Fibroblast of pulmonary artery (primary cell): ENCODE data around the gene IZUMO4.

ENCODE experiments used
- DNase-seq: peaks from one replicate; pipeline ENCODE4 v3.0.0-alpha.2; 2010; ENCODE audit warnings: low read depth
- H3K4me3 ChIP-seq: replicated peaks from 2 replicates; pipeline ENCODE4 v1.5.1; 2011; ENCODE audit warnings: low read depth, mild to moderate bottlenecking, control low read depth, low read length, moderate library complexity
- CTCF ChIP-seq: IDR thresholded peaks from 2 replicates; pipeline ENCODE4 v1.5.1; 2011; ENCODE audit warnings: mild to moderate bottlenecking, control low read depth, low read length, inconsistent platforms; ENCODE audit errors: missing control alignments

IZUMO4 gene

GRCh38 chr19:2112516-2113320, 16.0 kb downstream of the IZUMO4 start:
- H3K4me3 ChIP-seq: no peak overlapping the region
- no peak for TF ChIP-seq CTCF
- no peak for DNase-seq

- peak; percentile 30 for DNase-seq
- no peak for TF ChIP-seq CTCF
- H3K4me3 ChIP-seq: no peak overlapping the region
Observed at GRCh38 chr19:2113439-2114211, 16.9 kb downstream of the IZUMO4 start.

- TF ChIP-seq CTCF: no peak
- no peak overlapping the region for H3K4me3 ChIP-seq
- DNase-seq: no peak
Observed at GRCh38 chr19:2114218-2114617, 17.5 kb downstream of the IZUMO4 start.

- H3K4me3 ChIP-seq: no peak overlapping the region
- no peak for TF ChIP-seq CTCF
- DNase-seq: no peak
Observed at GRCh38 chr19:2114821-2115220, 18.1 kb downstream of the IZUMO4 start.

GRCh38 chr19:2115324-2115723, 18.6 kb downstream of the IZUMO4 start:
- no peak for DNase-seq
- H3K4me3 ChIP-seq: no peak overlapping the region
- no peak for TF ChIP-seq CTCF

- TF ChIP-seq CTCF: no peak
- no peak for DNase-seq
- H3K4me3 ChIP-seq: no peak overlapping the region
Observed at GRCh38 chr19:2115911-2116426, 19.3 kb downstream of the IZUMO4 start.
